ENCODE data around the gene PKNOX2.

PKNOX2 gene

GRCh38 chr11:125344846-125345420 is 180.4 kb downstream of the PKNOX2 start:
- no peak for DNase-seq

- no peak for DNase-seq
Observed at GRCh38 chr11:125345421-125346178, 181.0 kb downstream of the PKNOX2 start.

- no peak for DNase-seq
Observed at GRCh38 chr11:125346179-125346530, 181.6 kb downstream of the PKNOX2 start.

GRCh38 chr11:125346565-125347260 is 182.2 kb downstream of the PKNOX2 start:
- no peak for DNase-seq

- DNase-seq: no peak
Observed at GRCh38 chr11:125347261-125347585, 182.7 kb downstream of the PKNOX2 start.

- no peak for DNase-seq
Observed at GRCh38 chr11:125348141-125348651, 183.6 kb downstream of the PKNOX2 start.

GRCh38 chr11:125348674-125349309 is 184.2 kb downstream of the PKNOX2 start:
- no peak for DNase-seq

- no peak for DNase-seq
Observed at GRCh38 chr11:125350206-125351032, 185.9 kb downstream of the PKNOX2 start.

- DNase-seq: no peak
Observed at GRCh38 chr11:125351033-125351867, 186.7 kb downstream of the PKNOX2 start.

GRCh38 chr11:125351868-125352250 is 187.3 kb downstream of the PKNOX2 start:
- no peak for DNase-seq

GRCh38 chr11:125356797-125357196 is 192.2 kb downstream of the PKNOX2 start:
- no peak for DNase-seq

GRCh38 chr11:125357551-125357950 is 193.0 kb downstream of the PKNOX2 start:
- no peak for DNase-seq

GRCh38 chr11:125358254-125358840 is 193.8 kb downstream of the PKNOX2 start:
- DNase-seq: no peak

- DNase-seq: no peak
Observed at GRCh38 chr11:125359130-125359529, 194.6 kb downstream of the PKNOX2 start.

- DNase-seq: no peak
Observed at GRCh38 chr11:125360066-125360465, 195.5 kb downstream of the PKNOX2 start.

GRCh38 chr11:125364121-125364826 is 199.7 kb downstream of the PKNOX2 start:
- DNase-seq: no peak

- DNase-seq: no peak
Observed at GRCh38 chr11:125365196-125365931, 200.8 kb downstream of the PKNOX2 start.

- DNase-seq: no peak
Observed at GRCh38 chr11:125367710-125368109, 203.2 kb downstream of the PKNOX2 start.

- DNase-seq: no peak
Observed at GRCh38 chr11:125368757-125369156, 204.2 kb downstream of the PKNOX2 start.

GRCh38 chr11:125369808-125370207 is 205.3 kb downstream of the PKNOX2 start:
- DNase-seq: no peak
